Stimulated activated naive CD8-positive, alpha-beta T cell treated with anti-CD3 and anti-CD28 coated beads, Interleukin-15, amount 100 ng/mL, for 72 hours (primary cell): ENCODE data around the gene CSF2RB.

Source experiments
- ATAC-seq: fragments of 150-1000 bp; cut with Tn5 transposase; 2 replicates; pipeline ENCODE4 v1.10.0; 2021; ENCODE audit warnings: mild to moderate bottlenecking, moderate library complexity
- DNase-seq, 2 donors: peaks; one replicate each; pipeline ENCODE4 v3.0.0; 2021 to 2022
- H3K27ac Mint-ChIP-seq, 2 donors: one replicate each; pipeline ENCODE4 v1.8.0; 2022; ENCODE audit warnings: mild to moderate bottlenecking in 2 of 2, mixed read lengths in 2 of 2, moderate library complexity in 2 of 2
- H3K27me3 Mint-ChIP-seq: one replicate; pipeline ENCODE4 v1.8.0; 2022; ENCODE audit warnings: mixed read lengths
- H3K4me1 Mint-ChIP-seq: one replicate; pipeline ENCODE4 v1.8.0; 2022; ENCODE audit warnings: mild to moderate bottlenecking, mixed read lengths
- H3K4me3 Mint-ChIP-seq, 2 donors: one replicate each; pipeline ENCODE4 v1.8.0; 2022; ENCODE audit warnings: mild to moderate bottlenecking in 2 of 2, mixed read lengths in 2 of 2, moderate library complexity in 1 of 2
- H3K9me3 Mint-ChIP-seq, 2 donors: one replicate each; pipeline ENCODE4 v1.8.0; 2022; ENCODE audit warnings: mixed read lengths in 2 of 2

Gene CSF2RB

DNA sequence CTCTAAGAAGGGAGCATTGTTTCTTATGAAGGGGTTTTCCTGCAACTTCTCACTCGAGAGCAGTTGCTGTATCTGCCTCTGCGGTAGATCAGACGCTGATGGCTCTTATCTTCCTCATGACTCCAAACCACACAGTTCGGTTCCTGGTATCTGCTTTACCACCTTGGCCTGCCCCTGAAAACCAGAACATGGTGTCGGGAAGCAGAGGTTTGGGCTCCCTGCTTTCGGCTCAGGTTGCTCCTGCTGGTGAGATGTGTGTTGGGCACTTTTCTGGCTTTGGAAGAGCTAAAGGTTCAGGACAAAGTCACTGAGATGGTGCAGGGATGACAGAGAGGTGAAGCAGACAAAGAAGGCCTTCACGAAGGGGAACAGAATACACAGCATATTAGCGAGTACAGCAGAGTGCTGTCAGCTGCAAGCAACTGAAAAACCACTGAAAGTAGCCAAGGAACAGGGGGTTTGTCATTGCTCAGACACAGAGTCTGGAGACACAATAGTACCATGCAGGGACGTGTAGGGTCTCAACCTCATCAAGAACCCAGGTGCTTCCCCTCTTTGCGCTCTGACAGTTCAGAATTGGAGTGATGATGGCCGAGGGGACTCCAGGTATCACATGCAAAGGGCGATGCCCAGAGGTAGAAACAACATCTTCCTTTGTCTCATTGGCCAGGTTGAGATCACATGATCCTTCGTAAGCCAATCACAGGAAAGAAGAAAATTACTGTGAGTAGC lies 11.9 kb upstream of the CSF2RB start:
- Mint-ChIP-seq H3K4me1 (peaks cover 21% of the 10 kb centered on the region), H3K9me3 (peaks cover 0 to 2% of the 10 kb centered on the region in 2 donors), H3K27me3 (peaks cover 83% of the 10 kb centered on the region), H3K4me3 (peak overlapping the region in 1 of 2 donors; percentile 38), H3K27ac (peak overlapping the region; percentile 78 to 92)
- ATAC-seq (peak; percentile 92), DNase-seq (peak; percentile 25 to 51)

GRCh38 chr22:36902143-36902926 lies 11.1 kb upstream of the CSF2RB start:
- no peak overlapping the region for H3K4me3 Mint-ChIP-seq
- H3K9me3 Mint-ChIP-seq = no peaks in the 10 kb centered on the region
- no peak for DNase-seq
- H3K4me1 Mint-ChIP-seq = peaks cover 21% of the 10 kb centered on the region
- no peak for ATAC-seq
- H3K27me3 Mint-ChIP-seq = peaks cover 77% of the 10 kb centered on the region
- H3K27ac Mint-ChIP-seq = no peak overlapping the region

DNA sequence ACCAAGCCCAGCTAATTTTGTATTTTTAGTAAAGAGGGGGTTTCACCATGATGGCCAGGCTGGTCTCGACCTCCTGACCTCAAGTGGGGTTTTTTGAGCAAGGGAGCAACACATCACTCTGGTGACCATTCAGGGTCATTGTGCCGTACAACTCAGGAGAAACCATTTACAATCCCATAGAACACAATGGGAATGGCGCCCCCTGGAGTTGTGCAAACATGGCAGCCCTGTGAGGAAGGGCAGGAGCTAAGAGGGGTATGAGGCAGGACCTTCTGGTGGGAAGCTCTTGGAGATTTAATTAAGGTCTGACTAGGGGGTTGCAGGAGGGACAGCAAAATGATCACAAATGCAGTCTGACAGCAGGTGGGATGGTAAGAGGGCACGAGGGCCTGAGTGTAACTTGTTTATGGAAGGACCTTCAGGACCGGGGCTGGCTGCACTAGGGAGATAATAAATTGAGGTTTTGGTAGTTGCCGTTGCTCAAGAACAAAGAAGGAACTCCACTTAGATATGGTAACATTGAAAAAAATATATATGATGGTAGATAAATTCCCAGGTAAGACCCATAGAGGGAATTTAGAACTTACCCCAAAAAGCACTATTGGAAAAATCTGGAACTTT lies 9.1 kb upstream of the CSF2RB start:
- no peak overlapping the region for H3K4me3 Mint-ChIP-seq
- H3K27ac Mint-ChIP-seq = no peak overlapping the region
- H3K4me1 Mint-ChIP-seq = peaks cover 21% of the 10 kb centered on the region
- peaks cover 79% of the 10 kb centered on the region for H3K27me3 Mint-ChIP-seq
- no peak for ATAC-seq
- no peaks in the 10 kb centered on the region for H3K9me3 Mint-ChIP-seq
- no peak for DNase-seq

DNA sequence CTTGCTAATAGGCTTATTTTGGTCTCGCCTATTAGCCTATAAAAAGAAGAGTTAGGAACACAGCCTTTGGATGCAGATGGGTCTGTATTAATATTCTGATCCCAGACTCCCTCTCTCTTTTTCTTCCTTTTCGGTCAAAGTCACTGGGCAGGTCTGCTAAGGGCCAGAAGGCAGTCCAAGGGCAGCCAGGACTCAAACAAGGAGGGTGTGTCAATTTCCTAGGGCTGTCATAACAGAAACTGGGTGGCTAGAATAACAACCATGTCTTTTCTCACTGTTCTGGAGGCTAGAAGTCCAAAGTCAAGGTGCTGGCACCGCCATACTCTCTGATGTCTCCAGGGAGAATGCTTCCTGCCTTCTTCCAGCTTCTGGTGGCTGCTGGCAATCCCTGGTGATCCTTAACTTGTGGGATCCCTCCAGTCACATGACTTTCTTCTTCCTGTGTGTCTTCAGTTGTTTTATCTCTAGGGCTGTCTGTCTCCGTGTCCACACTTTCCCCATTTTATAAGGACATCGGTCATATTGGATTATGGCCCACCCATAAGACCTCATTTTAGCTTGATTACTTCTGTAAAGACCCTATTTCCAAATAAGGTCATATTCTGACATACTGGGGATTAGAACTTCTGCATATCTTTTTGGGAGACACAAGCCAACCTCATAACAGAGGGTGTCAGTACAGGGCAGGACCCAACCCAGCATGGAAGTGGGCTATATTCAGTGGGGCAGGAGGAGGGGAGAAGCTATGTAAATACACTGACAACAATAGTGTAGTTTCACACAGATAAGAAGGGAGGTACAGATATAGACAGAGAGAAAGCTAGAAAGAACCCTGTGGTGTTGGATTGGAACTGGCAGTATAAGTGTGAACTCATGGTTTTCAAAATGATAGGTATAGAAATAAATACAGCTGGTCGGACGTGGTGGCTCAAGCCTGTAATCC lies 5.9 kb upstream of the CSF2RB start:
- no peak for ATAC-seq
- no peak for DNase-seq
- no peaks in the 10 kb centered on the region for H3K4me1 Mint-ChIP-seq
- no peaks in the 10 kb centered on the region for H3K9me3 Mint-ChIP-seq
- peaks cover 80% of the 10 kb centered on the region for H3K27me3 Mint-ChIP-seq
- H3K27ac Mint-ChIP-seq = peak overlapping the region in 1 of 2 donors; percentile 59
- H3K4me3 Mint-ChIP-seq = no peak overlapping the region

GRCh38 chr22:36910461-36910860 lies 3.0 kb upstream of the CSF2RB start:
- DNase-seq = no peak
- Mint-ChIP-seq H3K9me3 (no peaks in the 10 kb centered on the region), H3K27me3 (peaks cover 70% of the 10 kb centered on the region), H3K27ac (no peak overlapping the region), H3K4me1 (peaks cover 11% of the 10 kb centered on the region), H3K4me3 (no peak overlapping the region)
- ATAC-seq = no peak

DNA sequence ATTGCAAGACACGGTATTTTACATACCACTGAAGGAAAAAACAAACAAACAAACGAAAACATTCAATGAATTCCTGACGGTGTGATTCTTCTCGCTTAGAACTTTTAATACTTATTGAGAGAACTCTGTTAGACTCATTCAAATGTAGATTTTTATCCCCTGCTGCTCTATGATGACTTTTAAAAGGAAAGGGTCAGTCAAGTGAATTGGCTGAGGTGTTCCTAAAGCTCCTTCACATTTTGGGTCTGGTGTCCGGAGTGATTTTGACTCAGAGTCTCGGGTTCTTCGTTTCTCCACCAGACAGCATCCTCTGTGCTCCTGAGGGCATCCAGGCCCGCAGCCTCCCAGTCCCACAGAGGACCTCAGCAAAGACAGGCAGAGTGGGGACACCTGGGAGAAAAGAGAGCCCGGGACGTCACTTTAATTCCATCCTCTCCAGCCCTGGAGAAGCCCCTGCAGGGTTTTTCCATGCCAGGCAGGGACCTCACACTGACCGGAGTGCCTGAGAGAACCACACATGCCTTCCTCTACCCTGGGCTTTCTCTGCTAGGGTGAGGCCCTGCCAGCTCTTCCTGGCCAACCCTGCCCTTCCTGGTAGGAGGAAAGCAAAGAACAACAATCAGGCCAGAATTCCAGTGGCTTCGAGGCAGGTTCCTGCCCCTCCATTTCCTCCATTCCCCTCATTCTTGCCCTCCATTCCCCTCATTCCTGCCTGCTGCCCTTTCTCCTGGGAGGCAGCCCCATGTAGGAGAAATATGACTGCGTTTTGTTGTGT lies 1.4 kb upstream of the CSF2RB start:
- Mint-ChIP-seq H3K9me3 (no peaks in the 10 kb centered on the region), H3K27ac (no peak overlapping the region), H3K27me3 (peaks cover 63% of the 10 kb centered on the region), H3K4me1 (peaks cover 11% of the 10 kb centered on the region), H3K4me3 (no peak overlapping the region)
- no peak for DNase-seq
- ATAC-seq = no peak

- Mint-ChIP-seq H3K4me3 (no peak overlapping the region), H3K9me3 (no peaks in the 10 kb centered on the region), H3K4me1 (peaks cover 11% of the 10 kb centered on the region), H3K27me3 (peaks cover 63% of the 10 kb centered on the region), H3K27ac (no peak overlapping the region)
- ATAC-seq (no peak), DNase-seq (no peak)
Measured at GRCh38 chr22:36912694-36913426, 568 bp upstream of the CSF2RB start.

DNA sequence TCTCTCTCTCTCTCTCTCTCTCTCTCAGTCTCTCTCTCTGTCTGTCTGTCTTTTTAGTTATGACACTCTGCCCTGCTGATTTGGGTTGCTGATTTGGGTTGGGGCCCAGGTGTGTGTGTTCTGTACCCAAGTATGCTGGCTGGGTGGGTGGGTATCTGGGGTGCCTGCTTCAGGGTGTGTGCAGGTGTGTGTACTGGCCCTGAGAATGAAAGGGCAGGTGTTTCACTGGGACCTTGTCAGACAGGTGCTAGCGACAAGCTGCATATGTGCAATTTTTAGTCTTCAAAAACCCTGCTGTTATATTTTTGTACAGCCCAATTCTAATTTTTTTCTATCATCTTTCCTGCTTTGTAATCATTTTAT lies 943 bp downstream of the CSF2RB start:
- H3K4me1 Mint-ChIP-seq = peaks cover 11% of the 10 kb centered on the region
- no peak overlapping the region for H3K4me3 Mint-ChIP-seq
- DNase-seq (no peak), ATAC-seq (no peak)
- peaks cover 55% of the 10 kb centered on the region for H3K27me3 Mint-ChIP-seq
- H3K27ac Mint-ChIP-seq = peak overlapping the region in 1 of 2 donors; percentile 29
- no peaks in the 10 kb centered on the region for H3K9me3 Mint-ChIP-seq

DNA sequence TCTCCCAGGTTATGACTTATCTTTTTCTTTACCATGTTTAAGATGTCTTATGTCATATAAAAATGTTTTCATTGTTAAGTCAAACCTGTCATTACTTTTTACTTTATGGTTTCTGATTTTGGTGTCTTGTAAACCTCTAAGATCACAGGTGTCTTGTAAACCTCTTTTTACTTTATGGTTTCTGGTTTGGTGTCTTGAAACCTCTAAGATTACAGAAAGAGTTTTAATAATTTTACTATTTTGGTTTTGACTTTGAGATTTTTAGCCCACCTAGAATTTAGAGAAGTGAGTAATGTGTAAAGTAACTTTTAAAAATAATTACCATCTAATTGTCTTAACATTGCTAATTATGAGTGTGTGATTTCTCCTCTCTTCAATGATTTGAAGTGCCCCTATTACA lies 2.6 kb downstream of the CSF2RB start:
- Mint-ChIP-seq H3K9me3 (peaks cover 0 to 3% of the 10 kb centered on the region in 2 donors), H3K4me3 (no peak overlapping the region), H3K27ac (no peak overlapping the region), H3K27me3 (peaks cover 59% of the 10 kb centered on the region), H3K4me1 (peaks cover 12% of the 10 kb centered on the region)
- DNase-seq (no peak), ATAC-seq (no peak)

GRCh38 chr22:36918586-36919284 lies 5.3 kb downstream of the CSF2RB start:
- H3K27me3 Mint-ChIP-seq = peaks cover 39% of the 10 kb centered on the region
- peaks cover 0 to 3% of the 10 kb centered on the region in 2 donors for H3K9me3 Mint-ChIP-seq
- DNase-seq = no peak
- H3K4me1 Mint-ChIP-seq = peaks cover 10% of the 10 kb centered on the region
- H3K27ac Mint-ChIP-seq = no peak overlapping the region
- no peak for ATAC-seq
- H3K4me3 Mint-ChIP-seq = no peak overlapping the region

- Mint-ChIP-seq H3K9me3 (peaks cover 0 to 3% of the 10 kb centered on the region in 2 donors), H3K4me1 (peaks cover 8% of the 10 kb centered on the region), H3K27ac (peak overlapping the region; percentile 0 to 8), H3K27me3 (peaks cover 53% of the 10 kb centered on the region), H3K4me3 (peak overlapping the region in 1 of 2 donors; percentile 2)
- DNase-seq = no peak
- ATAC-seq = peak; percentile 43
Measured at GRCh38 chr22:36921309-36922104, 8.1 kb downstream of the CSF2RB start.

GRCh38 chr22:36922105-36922608 lies 8.7 kb downstream of the CSF2RB start:
- peaks cover 54% of the 10 kb centered on the region for H3K27me3 Mint-ChIP-seq
- no peak overlapping the region for H3K27ac Mint-ChIP-seq
- H3K9me3 Mint-ChIP-seq = peaks cover 0 to 3% of the 10 kb centered on the region in 2 donors
- H3K4me3 Mint-ChIP-seq = no peak overlapping the region
- peaks cover 8% of the 10 kb centered on the region for H3K4me1 Mint-ChIP-seq
- no peak for DNase-seq
- ATAC-seq = no peak

DNA sequence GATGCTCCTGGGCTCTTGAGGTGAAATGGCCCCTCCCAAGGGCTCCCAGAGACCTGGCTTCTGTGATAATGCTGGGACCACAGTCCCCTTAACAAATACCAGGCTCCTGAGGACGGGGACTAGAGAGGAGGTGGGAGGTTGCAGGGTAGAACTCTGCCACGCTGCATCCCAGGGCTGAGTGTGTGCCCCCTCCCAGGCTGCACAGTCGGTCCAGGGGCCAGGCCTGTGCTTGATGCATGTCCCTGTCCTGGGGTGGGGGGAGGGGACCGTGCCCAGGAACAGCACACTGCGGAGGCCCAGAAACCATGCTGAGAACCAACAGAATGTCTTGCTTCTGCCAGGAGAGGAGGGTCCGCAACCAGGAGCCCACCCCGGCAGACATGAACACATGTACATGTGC lies 9.3 kb downstream of the CSF2RB start:
- no peak for DNase-seq
- Mint-ChIP-seq H3K9me3 (peaks cover 0 to 3% of the 10 kb centered on the region in 2 donors), H3K4me3 (no peak overlapping the region), H3K4me1 (peaks cover 8% of the 10 kb centered on the region), H3K27ac (no peak overlapping the region), H3K27me3 (peaks cover 54% of the 10 kb centered on the region)
- no peak for ATAC-seq
